Esophagus squamous epithelium (tissue), 4 donors: ENCODE results near the gene AEBP2.

Experiments used
- CTCF ChIP-seq, 6 experiments: fragments of 450-650 bp in 4 of 6; fragments of 200-600 bp in 2 of 6; sonication (generic) in 2 of 6; IDR thresholded peaks; one replicate each; pipeline ENCODE4 v1.5.1; 2016 to 2019; ENCODE audit warnings: antibody characterized with exemption in 6 of 6, mild to moderate bottlenecking in 4 of 6, moderate library complexity in 4 of 6
- POLR2A ChIP-seq, 4 donors: fragments of 450-650 bp; IDR thresholded peaks; one replicate each; pipeline ENCODE4 v1.6.1; 2017; ENCODE audit warnings: antibody characterized with exemption in 4 of 4, mild to moderate bottlenecking in 4 of 4, moderate library complexity in 3 of 4

DNA sequence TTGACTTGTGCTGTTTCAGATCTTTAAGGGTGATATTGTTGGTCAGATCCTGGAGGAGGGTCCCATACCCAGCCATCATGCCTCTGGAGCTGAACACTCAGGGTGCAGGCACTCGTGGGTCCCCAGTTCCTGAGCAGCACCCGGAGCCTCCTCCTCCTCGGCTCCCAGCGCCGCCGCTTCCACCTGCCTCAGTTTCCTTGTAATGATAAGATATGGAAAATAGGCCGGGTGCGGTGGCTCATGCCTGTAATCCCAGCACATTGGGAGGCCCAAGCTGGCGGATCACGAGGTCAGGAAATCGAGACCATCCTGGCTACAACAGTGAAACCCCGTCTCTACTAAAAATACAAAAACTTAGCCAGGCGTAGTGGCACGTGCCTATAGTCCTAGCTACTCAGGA, 20.2 kb upstream of the AEBP2 start:
- TF ChIP-seq CTCF (IDR thresholded peaks at IDR 0.05), result no peak
- TF ChIP-seq POLR2A (IDR thresholded peaks at IDR 0.05), result no peak
